NCI-H2196 (cell line): ENCODE measurements around the gene RAB34.

ENCODE experiments used
- DNase-seq: peaks from one replicate; lab custom pipeline; 2025; ENCODE audit not compliant: unreplicated experiment; lab: John Stamatoyannopoulos, UW

RAB34 gene

GRCh38 chr17:28712705-28713415, 4.8 kb downstream of the RAB34 start:
- no peak for DNase-seq

- no peak for DNase-seq
Measured at GRCh38 chr17:28712032-28712704, 5.5 kb downstream of the RAB34 start.

GRCh38 chr17:28711723-28712031, 6.0 kb downstream of the RAB34 start, which contains the start of gene PROCA1:
TSS of gene PROCA1 (minus strand) at chr17:28711888. CDS start at chr17:28711660, 228 bp downstream.
- DNase-seq: no peak

GRCh38 chr17:28710861-28711722, 6.6 kb downstream of the RAB34 start:
- DNase-seq: peak; percentile 74

GRCh38 chr17:28707339-28707720, 10.3 kb downstream of the RAB34 start:
- no peak for DNase-seq

- DNase-seq: no peak
Measured at GRCh38 chr17:28706471-28707338, 11.0 kb downstream of the RAB34 start.

GRCh38 chr17:28705728-28706334, 11.8 kb downstream of the RAB34 start:
- DNase-seq: no peak

GRCh38 chr17:28705074-28705659, 12.5 kb downstream of the RAB34 start:
- no peak for DNase-seq

GRCh38 chr17:28704219-28704858, 13.3 kb downstream of the RAB34 start:
- DNase-seq: no peak

GRCh38 chr17:28703552-28704218, 14.0 kb downstream of the RAB34 start:
- no peak for DNase-seq

GRCh38 chr17:28702752-28703150, 14.9 kb downstream of the RAB34 start:
- no peak for DNase-seq

- peak; percentile 60 for DNase-seq
Measured at GRCh38 chr17:28702026-28702751, 15.5 kb downstream of the RAB34 start.

- DNase-seq: peak; percentile 45
Measured at GRCh38 chr17:28700830-28701492, 16.7 kb downstream of the RAB34 start.

GRCh38 chr17:28700278-28700677, 17.4 kb downstream of the RAB34 start:
- DNase-seq: no peak

- no peak for DNase-seq
Measured at GRCh38 chr17:28698253-28698941, 19.3 kb downstream of the RAB34 start.

- no peak for DNase-seq
Measured at GRCh38 chr17:28693869-28694268, 23.8 kb downstream of the RAB34 start.

- no peak for DNase-seq
Measured at GRCh38 chr17:28689011-28689410, 28.7 kb downstream of the RAB34 start.
